ENCODE data around the gene PGBD5.

DNA sequence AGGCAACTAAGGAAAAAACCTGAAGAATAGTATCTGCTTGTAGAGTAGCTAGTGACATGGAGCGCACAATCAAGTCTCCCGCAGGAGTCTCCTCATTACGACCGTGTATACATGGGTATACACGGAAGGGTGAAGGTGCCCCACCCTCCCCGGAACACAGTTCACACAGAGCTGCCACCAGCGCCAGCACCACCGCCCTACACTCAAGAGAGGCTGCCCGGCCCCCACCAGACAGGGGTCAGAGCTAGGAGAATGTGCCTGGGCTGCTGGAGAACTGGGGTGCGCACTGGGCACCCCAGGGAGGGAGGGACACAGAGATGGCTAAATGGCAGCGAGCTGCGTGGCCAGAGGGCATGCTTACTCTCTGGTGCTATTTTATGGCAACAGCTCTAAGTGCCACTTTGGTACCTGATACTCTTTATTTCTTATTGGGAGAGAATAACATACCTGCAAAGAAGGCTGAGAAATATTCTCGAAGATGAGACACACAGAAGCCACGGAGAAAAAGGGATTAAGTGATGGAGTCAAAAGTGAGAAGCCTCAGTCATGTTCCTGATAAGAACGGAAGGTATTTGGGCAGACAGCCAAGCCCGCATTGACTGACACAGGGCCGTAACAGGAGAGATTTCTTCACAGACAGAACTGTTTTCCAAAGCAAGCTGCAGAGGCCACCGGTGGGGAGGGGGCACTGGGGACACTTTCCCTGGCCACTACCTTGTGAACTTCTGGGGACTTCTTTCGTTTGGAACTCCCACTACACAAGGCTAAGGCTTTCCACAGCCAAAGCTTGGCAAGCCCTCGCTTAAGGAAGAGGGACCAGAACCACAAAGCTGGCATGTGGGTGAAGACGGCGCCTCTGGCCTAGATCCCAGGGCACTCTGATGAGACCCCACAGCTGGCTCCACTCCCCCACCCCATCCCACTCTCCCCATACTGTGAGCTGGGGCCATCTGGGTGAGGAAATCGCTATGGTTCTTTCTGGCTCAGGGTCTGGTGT, 108.0 kb downstream of the PGBD5 start:
- TF ChIP-seq, protein P1, sequence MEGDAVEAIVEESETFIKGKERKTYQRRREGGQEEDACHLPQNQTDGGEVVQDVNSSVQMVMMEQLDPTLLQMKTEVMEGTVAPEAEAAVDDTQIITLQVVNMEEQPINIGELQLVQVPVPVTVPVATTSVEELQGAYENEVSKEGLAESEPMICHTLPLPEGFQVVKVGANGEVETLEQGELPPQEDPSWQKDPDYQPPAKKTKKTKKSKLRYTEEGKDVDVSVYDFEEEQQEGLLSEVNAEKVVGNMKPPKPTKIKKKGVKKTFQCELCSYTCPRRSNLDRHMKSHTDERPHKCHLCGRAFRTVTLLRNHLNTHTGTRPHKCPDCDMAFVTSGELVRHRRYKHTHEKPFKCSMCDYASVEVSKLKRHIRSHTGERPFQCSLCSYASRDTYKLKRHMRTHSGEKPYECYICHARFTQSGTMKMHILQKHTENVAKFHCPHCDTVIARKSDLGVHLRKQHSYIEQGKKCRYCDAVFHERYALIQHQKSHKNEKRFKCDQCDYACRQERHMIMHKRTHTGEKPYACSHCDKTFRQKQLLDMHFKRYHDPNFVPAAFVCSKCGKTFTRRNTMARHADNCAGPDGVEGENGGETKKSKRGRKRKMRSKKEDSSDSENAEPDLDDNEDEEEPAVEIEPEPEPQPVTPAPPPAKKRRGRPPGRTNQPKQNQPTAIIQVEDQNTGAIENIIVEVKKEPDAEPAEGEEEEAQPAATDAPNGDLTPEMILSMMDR (IDR thresholded peaks at IDR 0.05; ENCODE audit: low read depth, low read length): no peak
- no peak for TF ChIP-seq EZH2phosphoT487 (IDR thresholded peaks at IDR 0.05; ENCODE audit: low read depth)
